ENCODE measurements around the gene E4F1.

E4F1 gene

GRCh38 chr16:2267913-2268666 lies 44.7 kb downstream of the E4F1 start, which contains the start of gene RNPS1:
RNPS1 (minus strand) TSS chr16:2268126; CDS start chr16:2264643, 3,483 bp downstream.
- Mint-ChIP-seq H3K4me1 (peaks cover 41% of the 10 kb centered on the region), H3K27ac (peak within 1 kb of the TSS; percentile 100), H3K36me3 (ENCODE audit: low read depth) (peaks cover 20% of the 10 kb centered on the region), H3K9me3 (no peaks in the 10 kb centered on the region), H3K27me3 (ENCODE audit: low read depth, poor library complexity) (peaks cover 4% of the 10 kb centered on the region), H3K4me3 (peak within 1 kb of the TSS; percentile 94)
- no peak for TF ChIP-seq CTCF (IDR thresholded peaks at IDR 0.05)
- DNase-seq: peak; percentile 98

GRCh38 chr16:2270070-2270462 lies 46.7 kb downstream of the E4F1 start:
- H3K27ac Mint-ChIP-seq: no peak overlapping the region
- TF ChIP-seq CTCF (IDR thresholded peaks at IDR 0.05): no peak
- peak overlapping the region; percentile 94 for H3K4me3 Mint-ChIP-seq

GRCh38 chr16:2270588-2271470 lies 47.4 kb downstream of the E4F1 start:
- Mint-ChIP-seq H3K4me3 (no peak overlapping the region), H3K27me3 (ENCODE audit: low read depth, poor library complexity) (peaks cover 4% of the 10 kb centered on the region), H3K9me3 (no peaks in the 10 kb centered on the region), H3K27ac (no peak overlapping the region), H3K4me1 (peaks cover 26% of the 10 kb centered on the region), H3K36me3 (ENCODE audit: low read depth) (peaks cover 4% of the 10 kb centered on the region)
- DNase-seq: no peak
- TF ChIP-seq CTCF (IDR thresholded peaks at IDR 0.05): no peak

More at GRCh38 chr16:2270070-2270462, 46.7 kb downstream of the E4F1 start:
- Mint-ChIP-seq H3K27me3 (ENCODE audit: low read depth, poor library complexity) (peaks cover 4% of the 10 kb centered on the region), H3K4me1 (peaks cover 30% of the 10 kb centered on the region), H3K9me3 (no peaks in the 10 kb centered on the region), H3K36me3 (ENCODE audit: low read depth) (peaks cover 6% of the 10 kb centered on the region)
- DNase-seq: no peak

GRCh38 chr16:2271848-2272461 lies 48.6 kb downstream of the E4F1 start:
- Mint-ChIP-seq H3K4me1 (peaks cover 26% of the 10 kb centered on the region), H3K9me3 (no peaks in the 10 kb centered on the region), H3K27me3 (ENCODE audit: low read depth, poor library complexity) (peaks cover 4% of the 10 kb centered on the region), H3K36me3 (ENCODE audit: low read depth) (peaks cover 4% of the 10 kb centered on the region), H3K4me3 (no peak overlapping the region), H3K27ac (no peak overlapping the region)
- no peak for TF ChIP-seq CTCF (IDR thresholded peaks at IDR 0.05)
- no peak for DNase-seq

- no peak for DNase-seq
- Mint-ChIP-seq H3K9me3 (no peaks in the 10 kb centered on the region), H3K4me3 (no peak overlapping the region), H3K27ac (no peak overlapping the region), H3K36me3 (ENCODE audit: low read depth) (peaks cover 4% of the 10 kb centered on the region), H3K27me3 (ENCODE audit: low read depth, poor library complexity) (no peaks in the 10 kb centered on the region), H3K4me1 (peaks cover 38% of the 10 kb centered on the region)
- no peak for TF ChIP-seq CTCF (IDR thresholded peaks at IDR 0.05)
These were observed 50.1 kb downstream of the E4F1 start for GRCh38 chr16:2273484-2273883.
